Endothelial cell of umbilical vein (primary cell): ENCODE results near the gene C9orf78.

Experiments
- FOS ChIP-seq: IDR thresholded peaks from 2 replicates; pipeline ENCODE4 v1.6.1; 2011; ENCODE audit warnings: mild to moderate bottlenecking, low read length, moderate library complexity, borderline replicate concordance; ENCODE audit not compliant: insufficient read depth
- POLR2A ChIP-seq: IDR thresholded peaks from 2 replicates; pipeline ENCODE4 v1.6.1; 2012; ENCODE audit warnings: low read depth, mild to moderate bottlenecking, control low read depth, low read length
- TF ChIP-seq, protein P1 (sequence below), 2 donors: IDR thresholded peaks; 1 replicate in 1 of 2; 2 replicates in 1 of 2; pipeline ENCODE4 v1.5.1; 2011; ENCODE audit warnings: low read length in 2 of 2, mild to moderate bottlenecking in 2 of 2, moderate library complexity in 2 of 2, control low read depth in 1 of 2, inconsistent platforms in 1 of 2, low read depth in 1 of 2; ENCODE audit not compliant: insufficient read depth in 1 of 2; ENCODE audit errors: extremely low read depth in 1 of 2

DNA sequence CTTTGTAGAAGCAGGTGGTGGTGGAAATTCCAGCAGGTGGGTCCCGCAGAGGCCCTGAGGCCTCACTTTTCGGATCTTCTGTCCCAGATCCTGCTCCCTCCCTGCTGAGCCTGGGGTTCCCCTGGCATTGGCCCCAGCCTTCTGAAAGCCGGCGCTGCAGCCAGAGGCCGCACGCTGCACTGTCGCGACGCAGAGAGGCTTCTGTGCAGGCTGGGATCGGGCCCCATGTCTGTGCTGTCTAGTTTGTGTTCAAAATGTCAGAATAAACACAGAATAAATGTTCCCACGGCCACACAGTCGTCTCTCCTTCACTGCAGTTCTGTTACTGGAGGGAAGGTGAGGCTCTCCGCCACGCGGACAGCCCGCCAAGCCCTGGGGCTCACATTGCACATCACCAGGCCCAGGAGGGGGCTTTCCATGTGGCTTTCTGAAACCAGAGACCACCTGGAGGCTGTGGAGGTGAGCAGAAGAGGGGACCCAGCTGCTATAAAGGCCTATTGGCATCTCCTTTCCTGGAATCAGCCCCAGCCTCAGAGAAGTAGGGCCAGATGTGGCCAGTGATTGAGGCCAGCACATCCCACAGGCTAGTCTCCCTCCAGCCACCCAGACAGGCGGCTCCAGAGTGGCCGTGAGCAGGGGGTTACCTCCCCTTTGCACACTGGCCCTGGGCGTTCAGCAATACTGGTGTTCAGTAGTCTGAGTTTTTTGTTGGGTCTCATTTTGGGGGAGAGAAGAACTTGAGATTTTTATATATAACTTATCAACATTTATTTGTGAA, 46.7 kb upstream of the C9orf78 start:
- TF ChIP-seq, protein P1, sequence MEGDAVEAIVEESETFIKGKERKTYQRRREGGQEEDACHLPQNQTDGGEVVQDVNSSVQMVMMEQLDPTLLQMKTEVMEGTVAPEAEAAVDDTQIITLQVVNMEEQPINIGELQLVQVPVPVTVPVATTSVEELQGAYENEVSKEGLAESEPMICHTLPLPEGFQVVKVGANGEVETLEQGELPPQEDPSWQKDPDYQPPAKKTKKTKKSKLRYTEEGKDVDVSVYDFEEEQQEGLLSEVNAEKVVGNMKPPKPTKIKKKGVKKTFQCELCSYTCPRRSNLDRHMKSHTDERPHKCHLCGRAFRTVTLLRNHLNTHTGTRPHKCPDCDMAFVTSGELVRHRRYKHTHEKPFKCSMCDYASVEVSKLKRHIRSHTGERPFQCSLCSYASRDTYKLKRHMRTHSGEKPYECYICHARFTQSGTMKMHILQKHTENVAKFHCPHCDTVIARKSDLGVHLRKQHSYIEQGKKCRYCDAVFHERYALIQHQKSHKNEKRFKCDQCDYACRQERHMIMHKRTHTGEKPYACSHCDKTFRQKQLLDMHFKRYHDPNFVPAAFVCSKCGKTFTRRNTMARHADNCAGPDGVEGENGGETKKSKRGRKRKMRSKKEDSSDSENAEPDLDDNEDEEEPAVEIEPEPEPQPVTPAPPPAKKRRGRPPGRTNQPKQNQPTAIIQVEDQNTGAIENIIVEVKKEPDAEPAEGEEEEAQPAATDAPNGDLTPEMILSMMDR (IDR thresholded peaks at IDR 0.05; ENCODE audit: extremely low read depth in 1 of 2, insufficient read depth in 1 of 2, low read depth in 1 of 2, low read length in 2 of 2), result no peak
- TF ChIP-seq FOS (no peak), POLR2A (no peak)
